ENCODE results near the gene DCT.

DNA sequence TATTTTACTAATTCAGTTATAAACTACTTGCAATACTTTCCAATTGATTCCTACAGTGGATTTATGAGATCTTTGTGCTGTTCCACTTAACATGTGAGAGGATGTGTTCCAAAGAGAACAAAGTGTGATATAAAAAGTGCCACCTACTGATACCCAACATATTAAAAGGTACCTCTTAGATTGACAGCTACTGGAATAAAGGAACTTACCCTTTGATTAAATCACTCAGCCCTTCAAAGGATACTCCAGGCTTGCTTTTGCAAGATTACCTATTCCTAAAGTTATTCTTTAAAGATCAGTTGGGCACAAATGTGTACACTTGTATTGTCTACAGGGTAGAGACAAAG lies 65.9 kb downstream of the DCT start:
- TF ChIP-seq RAD21 (IDR thresholded peaks at IDR 0.05 in 1 of 2, conservative IDR thresholded peaks at IDR 0.05 in 1 of 2; ENCODE audit: low read depth in 2 of 2, low read length in 2 of 2) (no peak), JUN (IDR thresholded peaks at IDR 0.05; ENCODE audit: low read depth, low read length) (no peak), HDAC6 (IDR thresholded peaks at IDR 0.05; ENCODE audit: low read depth, low read length) (no peak)
- TF ChIP-seq, protein P1, sequence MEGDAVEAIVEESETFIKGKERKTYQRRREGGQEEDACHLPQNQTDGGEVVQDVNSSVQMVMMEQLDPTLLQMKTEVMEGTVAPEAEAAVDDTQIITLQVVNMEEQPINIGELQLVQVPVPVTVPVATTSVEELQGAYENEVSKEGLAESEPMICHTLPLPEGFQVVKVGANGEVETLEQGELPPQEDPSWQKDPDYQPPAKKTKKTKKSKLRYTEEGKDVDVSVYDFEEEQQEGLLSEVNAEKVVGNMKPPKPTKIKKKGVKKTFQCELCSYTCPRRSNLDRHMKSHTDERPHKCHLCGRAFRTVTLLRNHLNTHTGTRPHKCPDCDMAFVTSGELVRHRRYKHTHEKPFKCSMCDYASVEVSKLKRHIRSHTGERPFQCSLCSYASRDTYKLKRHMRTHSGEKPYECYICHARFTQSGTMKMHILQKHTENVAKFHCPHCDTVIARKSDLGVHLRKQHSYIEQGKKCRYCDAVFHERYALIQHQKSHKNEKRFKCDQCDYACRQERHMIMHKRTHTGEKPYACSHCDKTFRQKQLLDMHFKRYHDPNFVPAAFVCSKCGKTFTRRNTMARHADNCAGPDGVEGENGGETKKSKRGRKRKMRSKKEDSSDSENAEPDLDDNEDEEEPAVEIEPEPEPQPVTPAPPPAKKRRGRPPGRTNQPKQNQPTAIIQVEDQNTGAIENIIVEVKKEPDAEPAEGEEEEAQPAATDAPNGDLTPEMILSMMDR (IDR thresholded peaks at IDR 0.05; ENCODE audit: control extremely low read depth in 1 of 3, insufficient read depth in 1 of 3, low read depth in 1 of 3, low read length in 3 of 3) = no peak

All from H1 (cell line).